Breast epithelium (tissue), 3 donors: ENCODE measurements around the gene KLHL33.

ENCODE experiments used
- POLR2AphosphoS5 ChIP-seq, 3 donors: sonication (generic); formaldehyde crosslinking; IDR thresholded peaks; one replicate each; pipeline ENCODE4 v1.6.1; 2017; ENCODE audit warnings: antibody characterized with exemption in 3 of 3
- TF ChIP-seq, protein P1 (sequence below), 3 donors: fragments of 450-650 bp; IDR thresholded peaks; one replicate each; pipeline ENCODE4 v1.5.1; 2016 to 2017; ENCODE audit warnings: antibody characterized with exemption in 3 of 3, mild to moderate bottlenecking in 3 of 3, moderate library complexity in 3 of 3

DNA sequence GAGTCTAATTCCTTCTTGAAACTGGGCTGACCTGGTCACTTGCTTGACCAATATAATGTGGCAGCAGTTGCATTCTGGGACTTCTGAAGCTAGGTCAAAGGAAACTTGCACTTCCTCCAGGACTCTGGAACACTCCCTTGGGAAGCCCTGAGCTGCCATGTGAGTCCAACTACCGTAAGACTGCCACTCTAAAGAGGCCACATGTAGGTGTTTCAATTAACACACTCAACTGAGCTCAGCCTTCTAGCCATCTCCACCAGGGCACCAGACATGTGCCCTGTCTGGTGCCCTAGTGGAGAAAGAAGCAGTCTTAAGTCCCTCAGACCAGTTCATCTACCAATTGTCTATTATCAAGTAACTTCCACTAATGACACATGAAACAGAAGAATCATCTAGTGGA lies 16.5 kb downstream of the KLHL33 start:
- no peak for TF ChIP-seq POLR2AphosphoS5 (IDR thresholded peaks at IDR 0.05)
- TF ChIP-seq, protein P1, sequence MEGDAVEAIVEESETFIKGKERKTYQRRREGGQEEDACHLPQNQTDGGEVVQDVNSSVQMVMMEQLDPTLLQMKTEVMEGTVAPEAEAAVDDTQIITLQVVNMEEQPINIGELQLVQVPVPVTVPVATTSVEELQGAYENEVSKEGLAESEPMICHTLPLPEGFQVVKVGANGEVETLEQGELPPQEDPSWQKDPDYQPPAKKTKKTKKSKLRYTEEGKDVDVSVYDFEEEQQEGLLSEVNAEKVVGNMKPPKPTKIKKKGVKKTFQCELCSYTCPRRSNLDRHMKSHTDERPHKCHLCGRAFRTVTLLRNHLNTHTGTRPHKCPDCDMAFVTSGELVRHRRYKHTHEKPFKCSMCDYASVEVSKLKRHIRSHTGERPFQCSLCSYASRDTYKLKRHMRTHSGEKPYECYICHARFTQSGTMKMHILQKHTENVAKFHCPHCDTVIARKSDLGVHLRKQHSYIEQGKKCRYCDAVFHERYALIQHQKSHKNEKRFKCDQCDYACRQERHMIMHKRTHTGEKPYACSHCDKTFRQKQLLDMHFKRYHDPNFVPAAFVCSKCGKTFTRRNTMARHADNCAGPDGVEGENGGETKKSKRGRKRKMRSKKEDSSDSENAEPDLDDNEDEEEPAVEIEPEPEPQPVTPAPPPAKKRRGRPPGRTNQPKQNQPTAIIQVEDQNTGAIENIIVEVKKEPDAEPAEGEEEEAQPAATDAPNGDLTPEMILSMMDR (IDR thresholded peaks at IDR 0.05): no peak
